Measurements from ENCODE around the gene RPRD1A. TPM values are rescaled to one million over a fixed set of nuclear protein-coding genes. Genes with fewer than 3 reads are reported as not detected.
A peak's percentile ranks its signal among the peaks of the same experiment; 100 is the strongest.
"Not testable (repeated sequence)": the region's sequence is repeated elsewhere in the genome, so short reads cannot be mapped to it uniquely, and the experiment has no call there.

The RPRD1A gene
- polyA plus RNA-seq, 3 donors: 61.3 to 72.3 (median 69.9) TPM

DNA sequence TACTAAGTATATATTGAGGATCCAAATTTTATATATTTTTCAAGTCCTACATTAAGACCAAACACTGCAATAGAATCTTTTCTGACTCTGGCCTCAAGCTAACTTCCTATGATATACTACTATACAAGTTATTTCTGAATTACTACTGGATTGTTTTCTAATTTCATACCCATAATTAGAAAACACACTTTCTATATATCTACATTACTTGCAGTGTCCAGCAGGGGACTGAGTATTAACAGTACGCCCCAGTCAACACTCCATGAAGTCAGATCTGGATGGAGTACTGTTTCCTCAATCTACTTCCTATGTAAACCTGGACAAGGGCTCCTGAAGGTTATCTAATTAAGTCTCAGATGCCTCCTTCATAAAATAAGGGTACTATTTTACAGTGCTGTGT, 68.4 kb downstream of the RPRD1A start:
- no peak for DNase-seq (ENCODE audit: extremely low read depth in 1 of 11, low read depth in 9 of 11, low spot score in 4 of 11)

DNA sequence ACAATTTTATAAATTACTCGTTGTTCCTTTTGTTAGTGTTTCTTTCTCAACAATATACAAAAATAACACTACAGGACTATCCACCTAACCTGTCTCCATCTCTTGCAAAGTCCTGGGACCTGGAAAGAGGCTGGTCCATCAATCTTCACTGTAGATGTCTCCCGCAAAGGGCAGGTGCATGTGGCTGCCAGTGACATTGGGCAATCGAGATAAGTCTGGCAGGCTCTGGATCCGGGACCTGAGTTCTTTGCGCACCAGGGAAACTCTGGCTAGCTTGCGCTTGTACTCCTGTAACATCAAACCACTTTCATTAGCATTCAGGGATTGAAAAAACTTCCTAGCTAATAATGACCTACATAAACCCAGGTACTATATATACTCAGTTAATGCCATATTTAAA, 74.3 kb downstream of the RPRD1A start:
- no peak for DNase-seq (ENCODE audit: extremely low read depth in 1 of 11, low read depth in 9 of 11, low spot score in 4 of 11)

DNA sequence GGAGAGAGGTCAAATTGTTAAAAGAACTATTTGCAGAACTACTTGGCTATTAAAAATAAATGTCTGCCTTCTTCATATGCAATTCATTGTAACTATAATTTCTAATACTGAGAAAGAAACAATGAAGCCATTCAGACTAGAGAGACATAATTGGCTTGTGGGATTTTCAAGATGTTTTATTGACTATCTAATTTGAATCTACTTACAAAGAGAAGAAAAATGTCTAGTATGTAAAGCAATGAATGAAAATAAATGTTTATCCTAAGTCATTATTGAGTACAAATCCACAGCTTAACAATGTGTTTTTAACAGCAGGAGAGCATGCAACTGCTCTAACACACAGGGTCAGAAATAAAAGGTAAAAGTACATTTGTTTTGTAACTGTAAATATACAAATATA, 75.7 kb downstream of the RPRD1A start:
- no peak for DNase-seq (ENCODE audit: extremely low read depth in 1 of 11, low read depth in 9 of 11, low spot score in 4 of 11)

DNA sequence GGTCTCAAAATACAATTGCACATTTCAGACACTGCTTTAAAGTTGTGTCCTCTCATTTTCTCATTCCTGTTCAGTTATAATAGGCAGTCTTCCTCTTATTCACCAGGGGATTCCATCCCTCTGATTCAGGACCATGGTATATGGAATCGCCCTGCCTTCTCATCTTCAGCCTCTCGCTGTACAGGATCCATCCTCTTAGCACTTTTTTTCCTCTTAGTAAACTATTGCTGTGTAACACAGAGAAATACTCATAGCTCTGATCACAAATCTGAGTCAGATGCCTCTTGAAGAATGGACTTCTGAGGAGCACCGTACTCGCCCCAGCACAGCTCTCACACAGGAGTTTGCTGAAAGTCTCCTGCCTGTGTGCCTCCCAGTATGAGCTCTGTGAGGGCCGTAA, 83.5 kb downstream of the RPRD1A start:
- no peak for DNase-seq (ENCODE audit: extremely low read depth in 1 of 11, low read depth in 9 of 11, low spot score in 4 of 11)

DNA sequence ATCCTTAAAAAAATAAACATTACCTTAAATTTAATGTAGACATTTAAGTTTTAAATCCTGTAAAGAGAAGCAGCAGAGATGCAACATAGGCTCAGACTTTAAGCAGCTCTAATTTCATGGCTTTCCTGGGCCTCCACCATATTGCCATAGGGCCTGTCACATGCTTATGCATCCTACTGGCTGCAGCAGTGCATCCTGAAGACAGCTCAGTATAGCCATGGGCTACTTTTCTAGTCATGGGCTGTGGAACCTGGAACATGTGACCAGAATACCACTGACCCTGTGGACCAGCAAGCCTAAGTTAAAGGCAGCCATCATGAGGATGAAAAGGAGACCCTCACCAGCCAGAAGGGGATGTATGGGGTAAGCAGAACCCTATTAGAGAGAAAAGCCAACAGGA, 84.2 kb downstream of the RPRD1A start:
- no peak for DNase-seq (ENCODE audit: extremely low read depth in 1 of 11, low read depth in 9 of 11, low spot score in 4 of 11)

DNA sequence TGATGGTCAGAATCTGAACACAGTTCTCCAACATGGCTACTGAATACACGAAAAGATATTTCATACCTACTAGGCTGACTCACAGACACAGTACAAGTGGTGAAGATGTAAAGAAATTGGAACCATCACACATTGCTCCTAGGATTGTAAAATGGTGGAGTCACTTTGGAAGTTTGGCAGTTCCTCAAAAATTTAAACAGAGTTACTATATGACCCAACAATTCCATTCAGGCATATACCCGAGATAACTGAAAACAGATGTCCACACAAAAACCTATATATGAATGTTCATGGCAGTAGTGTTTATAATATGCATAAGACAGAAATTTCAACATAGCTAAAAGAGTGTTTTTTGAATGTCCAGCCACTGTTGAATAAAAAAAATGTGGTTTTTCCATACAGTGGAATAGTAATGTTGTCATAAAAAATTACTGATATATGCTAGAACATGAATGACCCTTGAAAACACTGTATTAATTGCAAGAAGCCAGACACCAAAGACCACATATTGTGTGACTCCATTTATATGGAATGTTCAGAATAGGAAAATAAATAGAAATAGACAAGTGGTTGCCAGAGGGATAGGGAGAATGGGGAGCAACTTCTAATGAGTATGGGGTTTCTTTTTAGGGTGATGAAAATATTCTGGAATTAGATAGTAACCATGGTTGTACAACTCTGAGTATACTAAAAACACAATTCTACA, 84.8 kb downstream of the RPRD1A start:
- no peak for DNase-seq (ENCODE audit: extremely low read depth in 1 of 11, low read depth in 9 of 11, low spot score in 4 of 11)

DNA sequence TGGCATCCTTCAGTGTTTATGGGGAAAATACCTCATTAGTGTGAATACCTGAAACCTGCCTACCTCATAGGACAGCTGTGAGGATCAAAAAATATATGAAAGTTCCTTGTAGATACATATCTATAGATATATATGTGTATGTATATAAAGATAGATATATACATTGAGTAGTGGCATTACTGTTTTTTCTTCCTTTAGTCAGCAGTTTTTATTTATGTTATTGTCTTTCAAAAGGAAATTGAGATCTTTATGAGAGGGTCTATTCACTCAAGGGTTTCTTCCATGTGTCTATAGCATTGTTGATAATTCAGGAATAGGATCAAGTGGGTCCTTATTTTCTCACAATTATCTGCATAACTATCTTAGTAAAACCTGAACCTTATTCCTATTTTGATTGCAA, 88.2 kb downstream of the RPRD1A start:
- no peak for DNase-seq (ENCODE audit: extremely low read depth in 1 of 11, low read depth in 9 of 11, low spot score in 4 of 11)

DNA sequence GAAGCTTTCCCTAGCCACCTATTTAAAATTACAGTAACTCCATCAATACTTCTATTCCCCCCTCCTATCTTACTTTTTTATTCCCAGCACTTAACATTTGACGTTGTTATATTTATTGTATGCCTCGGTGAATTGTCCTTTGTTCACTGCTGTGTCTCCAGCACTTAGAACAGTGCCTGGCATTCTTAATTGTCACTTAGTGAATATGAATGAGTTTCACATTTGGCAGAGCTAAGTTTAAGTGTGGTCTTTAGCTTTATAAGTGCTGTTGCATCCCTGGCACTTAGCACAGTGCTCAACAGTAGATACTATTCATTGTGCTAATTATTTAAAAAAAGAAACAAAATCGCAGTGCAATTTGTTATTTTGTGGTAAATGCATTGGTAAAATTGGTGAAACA, 93.2 kb downstream of the RPRD1A start:
- DNase-seq (ENCODE audit: extremely low read depth in 1 of 11, low read depth in 9 of 11, low spot score in 4 of 11): no peak

DNA sequence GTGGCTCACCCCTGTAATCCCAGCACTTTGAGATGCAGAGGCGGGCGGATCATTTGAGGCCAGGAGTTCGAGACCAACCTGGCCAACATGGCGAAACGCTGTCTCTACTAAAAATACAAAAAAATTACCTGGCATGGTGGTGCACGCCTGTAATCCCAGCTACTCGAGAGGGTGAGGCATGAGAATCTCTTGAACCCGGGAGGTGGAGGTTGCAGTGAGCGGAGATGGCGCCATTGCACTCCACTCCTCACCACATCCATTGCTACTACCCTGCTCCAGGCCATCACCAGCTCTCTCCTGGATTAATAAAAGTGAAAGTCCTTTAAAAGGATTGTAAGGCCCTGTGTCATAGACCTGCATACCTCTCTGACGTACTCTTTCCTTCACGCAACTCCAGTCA, 93.7 kb downstream of the RPRD1A start:
- no peak for DNase-seq (ENCODE audit: extremely low read depth in 1 of 11, low read depth in 9 of 11, low spot score in 4 of 11)

DNA sequence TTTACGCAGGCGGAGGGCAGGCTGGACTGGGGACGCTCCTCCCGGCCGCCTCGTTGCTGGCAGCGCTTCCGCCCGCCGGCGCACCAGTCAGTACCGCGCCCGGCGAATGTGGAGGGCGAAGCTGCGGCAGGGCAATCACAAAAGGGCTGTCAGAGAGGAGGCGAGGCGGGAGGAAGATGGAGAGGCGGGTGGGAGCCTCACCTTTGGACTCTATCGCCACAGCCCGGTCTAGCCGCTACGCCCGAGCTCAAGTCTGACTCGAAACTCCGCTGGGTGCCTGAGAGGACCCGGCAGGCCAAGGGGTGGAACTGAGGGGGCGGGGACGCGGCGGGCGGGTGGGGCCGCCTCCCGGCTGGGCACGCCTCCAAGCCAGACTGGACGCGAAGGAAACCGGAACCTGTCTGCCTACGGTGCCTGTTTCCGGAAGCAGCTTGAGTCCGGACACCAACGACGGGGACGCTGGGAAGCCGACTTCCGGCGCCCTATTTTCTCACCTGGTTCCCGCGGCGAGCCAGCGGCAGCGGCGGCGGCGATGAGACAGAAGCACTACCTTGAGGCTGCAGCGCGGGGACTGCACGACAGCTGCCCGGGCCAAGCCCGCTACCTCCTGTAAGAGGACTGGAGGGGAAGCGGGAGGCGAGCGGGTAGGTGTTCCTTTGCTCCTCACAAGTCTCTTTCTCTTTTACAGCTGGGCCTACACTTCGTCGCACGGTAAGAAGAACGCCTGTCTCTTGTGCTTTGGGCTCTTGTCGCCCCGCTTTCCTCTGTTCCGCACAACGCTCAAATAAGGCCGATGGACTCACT, 95.0 kb downstream of the RPRD1A start, which contains the start of gene RMP24:
Gene RMP24, plus strand, starts transcription at position 483 of the 804 bp plus-strand sequence.
- peak; percentile 88 to 96 (median 94) for DNase-seq (ENCODE audit: extremely low read depth in 1 of 11, low read depth in 9 of 11, low spot score in 4 of 11)

DNA sequence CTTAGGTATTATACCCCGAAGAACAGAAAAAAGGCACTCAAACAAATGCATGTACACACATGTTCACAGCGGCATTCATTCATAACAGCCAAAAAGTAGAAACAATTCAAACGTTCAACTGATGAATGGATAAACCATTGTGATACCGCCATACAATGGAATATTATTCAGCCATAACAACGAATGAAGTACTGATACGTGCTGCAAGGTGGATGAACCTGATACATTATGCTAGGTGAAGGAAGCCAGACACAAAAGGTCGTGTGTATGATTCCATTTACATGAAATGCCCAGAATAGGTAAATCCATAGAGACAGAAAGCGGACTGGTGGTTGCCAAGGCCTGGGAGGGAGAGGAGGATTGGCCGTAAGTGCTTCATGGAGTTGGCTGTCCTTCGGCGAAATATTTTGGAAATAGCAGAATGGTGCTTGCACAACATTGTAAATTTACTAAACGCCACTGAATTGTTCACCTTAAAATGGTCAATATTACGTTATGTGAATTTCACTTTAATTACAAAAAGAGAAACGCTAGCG, 95.6 kb downstream of the RPRD1A start:
- DNase-seq (ENCODE audit: extremely low read depth in 1 of 11, low read depth in 9 of 11, low spot score in 4 of 11): peak in 3 of 11 donors; percentile 8 to 19 (median 15)

DNA sequence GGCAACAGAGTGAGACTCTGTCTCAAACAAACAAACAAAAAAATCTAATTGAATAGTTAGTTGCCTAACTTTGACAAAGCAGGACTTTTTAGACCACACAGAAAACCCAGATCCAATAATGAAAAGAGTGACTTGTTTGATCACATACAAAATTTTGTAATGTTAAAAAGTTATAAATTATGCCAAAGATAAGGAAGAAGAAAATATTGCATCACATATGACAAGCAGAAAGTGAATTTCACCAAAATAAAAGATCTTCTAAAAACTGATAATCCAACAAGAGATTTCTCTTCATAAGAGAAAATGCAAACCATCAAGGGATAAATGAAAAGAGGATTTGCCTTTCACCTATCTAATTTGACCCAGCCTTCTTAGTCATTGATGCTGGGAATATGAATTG, 97.7 kb downstream of the RPRD1A start:
- no peak for DNase-seq (ENCODE audit: extremely low read depth in 1 of 11, low read depth in 9 of 11, low spot score in 4 of 11)

DNA sequence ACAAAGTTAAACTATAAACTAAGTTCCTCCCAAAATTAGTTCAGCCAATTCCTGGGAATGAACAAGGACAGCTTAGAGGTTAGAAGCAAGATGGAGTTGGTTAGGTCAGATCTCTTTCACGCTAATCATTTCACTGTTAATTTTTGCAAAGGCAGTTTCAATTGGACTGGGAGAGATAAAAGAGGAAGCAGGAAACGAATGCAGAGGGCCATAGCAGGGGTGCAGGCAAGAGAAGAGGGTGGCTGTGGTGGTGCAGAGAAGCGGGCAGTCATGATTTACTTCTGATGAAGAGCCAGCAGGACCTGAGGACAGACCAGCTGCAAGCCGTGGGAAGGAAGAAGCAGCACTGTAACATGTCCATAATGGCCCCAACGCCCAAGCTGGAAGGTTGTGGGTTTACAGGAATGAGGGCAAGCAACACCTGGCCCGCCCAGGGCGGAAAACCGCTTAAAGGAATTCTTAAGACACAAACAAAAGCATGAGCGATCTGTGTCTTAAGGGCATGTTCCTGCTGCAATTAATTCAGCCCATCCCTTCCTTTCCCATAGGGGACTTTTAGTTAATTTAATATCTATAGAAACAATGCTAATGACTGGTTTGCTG, 99.0 kb downstream of the RPRD1A start:
- DNase-seq (ENCODE audit: extremely low read depth in 1 of 11, low read depth in 9 of 11, low spot score in 4 of 11): no peak

DNA sequence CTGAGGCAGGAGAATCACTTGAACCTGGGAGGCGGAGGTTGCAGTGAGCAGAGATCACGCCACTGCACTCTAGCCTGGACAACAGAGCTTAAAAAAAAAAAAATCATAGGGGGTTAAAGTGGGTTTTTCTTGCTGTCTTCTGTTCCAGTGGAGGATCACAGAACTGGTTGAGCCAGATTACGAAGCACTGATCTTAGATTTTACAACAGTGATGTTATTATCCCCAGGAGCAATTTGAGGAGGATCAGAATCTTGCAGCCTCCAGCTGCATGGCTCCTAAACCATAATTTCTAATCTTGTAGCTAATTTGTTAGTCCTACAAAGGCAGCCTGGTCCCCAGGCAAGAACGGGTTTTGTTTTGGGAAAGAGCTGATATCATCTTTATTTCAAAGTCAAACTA, 99.5 kb downstream of the RPRD1A start:
- not testable (repeated sequence) for DNase-seq (ENCODE audit: extremely low read depth in 1 of 11, low read depth in 9 of 11, low spot score in 4 of 11)

DNA sequence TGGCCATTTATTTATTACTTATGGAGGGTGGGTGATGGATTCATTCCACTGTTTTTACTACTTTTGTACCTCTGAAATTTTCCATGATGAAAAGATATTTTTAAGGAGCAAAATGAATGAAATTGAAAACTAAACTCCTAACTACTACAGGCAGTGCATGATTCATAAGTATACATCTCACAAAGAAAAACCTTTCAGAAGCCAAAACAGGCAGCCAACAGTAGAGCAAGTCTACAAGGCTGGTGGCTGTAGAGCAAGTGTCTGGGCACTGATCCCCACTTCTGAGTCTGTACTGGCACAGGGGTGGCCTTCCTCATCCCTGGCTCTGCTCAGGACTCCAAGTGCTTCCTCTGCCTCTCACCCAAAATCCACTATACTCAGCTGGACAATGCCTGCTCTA, 103.0 kb downstream of the RPRD1A start:
- no peak for DNase-seq (ENCODE audit: extremely low read depth in 1 of 11, low read depth in 9 of 11, low spot score in 4 of 11)

DNA sequence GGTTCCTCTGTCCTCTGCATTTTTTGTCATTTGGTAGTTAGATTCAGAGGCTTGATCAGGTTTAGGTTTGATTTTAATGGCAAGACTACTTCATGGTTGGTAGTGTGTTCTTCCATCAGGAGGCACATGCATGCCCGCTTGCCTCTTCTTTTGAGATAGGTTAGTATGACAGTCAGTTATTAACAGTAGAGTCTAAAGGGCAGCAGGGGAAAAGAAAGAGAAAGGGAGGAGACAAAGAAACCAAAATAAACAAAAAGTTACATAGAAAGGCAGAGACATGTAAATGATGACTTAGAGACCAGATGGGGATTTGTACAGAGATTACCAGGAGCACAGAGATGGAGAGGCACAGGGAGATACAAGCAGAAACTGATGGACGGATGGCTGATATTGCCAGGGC, 105.0 kb downstream of the RPRD1A start:
- no peak for DNase-seq (ENCODE audit: extremely low read depth in 1 of 11, low read depth in 9 of 11, low spot score in 4 of 11)

DNA sequence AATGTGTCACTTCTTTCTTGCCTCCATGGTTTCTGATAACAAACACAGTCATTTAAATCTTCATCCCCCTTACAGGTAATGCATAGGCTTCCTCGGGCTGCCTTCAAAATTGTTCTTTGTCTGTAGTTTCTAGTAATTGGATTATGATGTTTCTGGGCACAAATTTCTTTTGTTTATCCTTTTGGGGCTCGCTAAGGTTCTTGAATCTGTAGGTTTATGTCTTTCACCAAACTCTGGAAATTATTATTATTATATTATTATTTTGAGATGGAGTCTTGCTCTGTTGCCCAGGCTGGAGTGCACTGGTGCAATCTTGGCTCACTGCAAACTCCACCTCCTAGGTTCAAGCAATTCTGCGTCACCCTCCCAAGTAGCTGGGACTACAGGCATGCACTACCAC, 111.1 kb downstream of the RPRD1A start:
- DNase-seq (ENCODE audit: extremely low read depth in 1 of 11, low read depth in 9 of 11, low spot score in 4 of 11): no peak

DNA sequence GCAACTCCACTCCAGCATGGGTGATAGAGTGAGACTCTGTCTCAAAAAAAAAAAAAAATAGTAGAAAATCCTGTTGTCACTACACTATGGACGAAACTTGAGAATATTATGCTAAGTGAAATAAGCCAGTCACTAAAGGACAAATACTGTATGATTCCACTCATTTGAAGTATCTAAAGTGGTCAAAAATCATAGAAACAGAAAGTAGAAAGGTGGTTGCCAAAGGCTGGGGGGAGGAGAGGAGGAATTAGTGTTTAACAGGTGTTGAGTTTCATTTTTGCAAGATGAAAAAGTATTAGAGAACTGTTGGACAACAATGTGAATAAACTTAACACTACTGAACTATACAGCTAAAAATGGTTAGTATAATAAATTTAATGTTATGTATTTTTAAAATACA, 113.7 kb downstream of the RPRD1A start:
- DNase-seq (ENCODE audit: extremely low read depth in 1 of 11, low read depth in 9 of 11, low spot score in 4 of 11): no peak

DNA sequence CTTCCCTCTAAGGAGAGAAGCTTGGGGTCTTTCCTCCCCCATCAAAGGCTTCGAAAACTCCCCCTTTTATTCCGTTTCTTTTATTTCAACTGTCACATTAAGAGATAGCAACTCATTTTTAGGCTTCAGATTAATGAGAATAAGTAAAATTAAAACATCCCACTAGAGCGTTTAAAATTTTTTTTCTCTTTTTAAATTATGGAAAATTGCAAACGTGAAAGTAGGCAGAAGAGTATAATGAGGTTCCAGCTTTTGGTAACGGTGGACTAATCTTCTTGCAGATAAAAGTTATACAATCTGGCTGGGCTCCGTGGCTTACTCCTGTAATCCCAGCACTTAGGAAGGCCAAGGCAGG, 116.8 kb downstream of the RPRD1A start:
- no peak for DNase-seq (ENCODE audit: extremely low read depth in 1 of 11, low read depth in 9 of 11, low spot score in 4 of 11)
